ENCODE measurements around the gene TOR1AIP1. TPM values are rescaled to one million over a fixed set of nuclear protein-coding genes. Genes with fewer than 3 reads are reported as not detected.

TOR1AIP1 gene
- polyA plus RNA-seq, 2 of the 4 experiments (the other 2 are of a cell fraction) = 31.3 to 38.4 TPM

DNA sequence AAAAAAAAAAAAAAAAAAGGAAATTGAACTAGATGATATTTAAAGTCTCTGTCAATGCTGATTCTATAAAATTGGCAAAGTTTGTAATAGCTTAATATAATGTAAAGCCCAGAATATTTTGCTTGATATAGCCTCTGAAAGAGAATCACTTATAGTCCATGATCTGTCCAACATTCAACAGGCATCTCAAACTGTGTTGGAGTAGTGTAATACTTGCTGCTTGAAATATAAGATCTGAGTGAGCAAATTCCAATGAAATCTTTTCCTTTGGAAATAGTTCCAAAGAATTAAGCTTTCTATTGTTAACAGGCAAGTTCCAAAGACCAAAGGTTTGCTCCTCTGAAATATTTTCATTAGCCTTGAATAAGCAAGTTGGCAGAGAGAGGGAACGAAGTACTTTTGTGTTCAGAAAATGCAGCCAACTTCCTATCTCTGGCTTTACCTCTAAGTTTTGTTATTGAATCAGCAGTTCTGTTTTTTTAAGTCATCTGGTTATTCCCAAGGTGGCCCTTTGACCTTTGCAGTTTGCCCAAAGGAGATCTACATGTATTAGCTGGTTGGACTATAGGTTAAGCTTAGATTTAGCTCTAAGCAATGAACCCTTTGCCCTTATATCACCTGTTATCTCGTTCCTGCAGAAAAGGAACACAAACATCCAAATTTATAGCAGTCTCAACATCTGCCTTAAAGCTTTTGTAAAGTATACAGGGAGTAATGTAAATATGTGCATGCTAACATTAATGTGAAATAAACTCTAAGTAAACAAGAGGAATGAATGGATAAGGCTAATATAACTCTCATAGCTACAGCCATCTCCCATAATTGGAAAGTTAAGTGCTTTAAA lies 48.1 kb downstream of the TOR1AIP1 start:
- FAIRE-seq (no peak), ATAC-seq (no peak), DNase-seq (ENCODE audit: low read depth in 1 of 2, low spot score in 1 of 2) (no peak)
- ChIA-PET POLR2A (interaction anchor here (0.6 to 1.1 kb wide), 2 partner anchors 48 to 224 kb away, joined by 4 to 6 read pairs; partner anchors contain the start of genes QSOX1 and TOR1AIP1), CTCF (interaction anchor here (0.6 kb wide), 1 partner anchor 37 kb away, joined by 3 read pairs; no protein-coding TSS in a partner anchor)
- Histone ChIP-seq H3K4me2 (no peak overlapping the region), H3K4me3 (no peak overlapping the region), H3K9me3 (no peaks in the 10 kb centered on the region), H3K27ac (no peak overlapping the region), H3K4me1 (peaks cover 5% of the 10 kb centered on the region; the same call in 1 of the 3 replicates)
- WGBS (ENCODE audit: missing lambda C conversion rate) = 43% methylated on average over 2 of the region's 2 CpGs
- TF ChIP-seq HDAC2 (IDR thresholded peaks at IDR 0.05) = no peak
- no peak for TF ChIP-seq MAFK (IDR thresholded peaks at IDR 0.05; ENCODE audit: partially characterized antibody)
- TF ChIP-seq RAD21 (conservative IDR thresholded peaks at IDR 0.05 in 1 of 2, IDR thresholded peaks at IDR 0.05 in 1 of 2) = no peak
- no peak for TF ChIP-seq PHF8 (IDR thresholded peaks at IDR 0.05; ENCODE audit: borderline replicate concordance, low read depth)

DNA sequence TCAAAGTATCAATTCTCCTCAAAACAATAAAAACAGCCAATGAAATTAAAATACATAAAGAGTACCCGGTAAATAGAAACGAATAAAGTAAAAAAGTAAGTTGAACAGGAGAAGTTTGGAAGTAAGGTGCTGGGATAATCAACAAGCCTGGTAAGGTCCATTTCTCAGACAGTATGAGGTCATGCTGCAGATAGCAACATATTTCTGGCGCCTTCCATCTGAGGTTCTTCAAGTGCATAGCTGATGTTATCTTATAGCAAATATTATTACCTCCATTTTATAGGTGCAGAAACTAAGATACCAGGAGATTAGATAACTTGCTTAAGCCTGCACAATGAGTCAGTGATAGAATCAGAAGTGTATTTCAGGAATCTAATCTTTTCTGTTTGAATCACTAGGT lies 48.8 kb downstream of the TOR1AIP1 start:
- TF ChIP-seq EP300 (IDR thresholded peaks at IDR 0.05) (no peak), GATA3 (IDR thresholded peaks at IDR 0.05; ENCODE audit: borderline replicate concordance) (peak; percentile 66; the same call in 1 of the 2 replicates), ZNF302 (CRISPR knock-in tag; IDR thresholded peaks at IDR 0.05) (no peak), SREBF2 (IDR thresholded peaks at IDR 0.05) (no peak), FOXS1 (CRISPR knock-in tag; IDR thresholded peaks at IDR 0.05) (no peak), RFX5 (IDR thresholded peaks at IDR 0.05) (no peak)
- TF ChIP-seq, protein P1, sequence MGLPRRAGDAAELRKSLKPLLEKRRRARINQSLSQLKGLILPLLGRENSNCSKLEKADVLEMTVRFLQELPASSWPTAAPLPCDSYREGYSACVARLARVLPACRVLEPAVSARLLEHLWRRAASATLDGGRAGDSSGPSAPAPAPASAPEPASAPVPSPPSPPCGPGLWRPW (IDR thresholded peaks at IDR 0.05) = no peak
- no peak overlapping the region for H3K4me3 ChIP-seq
- FAIRE-seq (no peak), DNase-seq (ENCODE audit: low read depth in 1 of 2, low spot score in 1 of 2) (peak; percentile 1 to 18), ATAC-seq (peak in 1 of 2 experiments; percentile 48; a peak in 3 of 6 replicates)
- no peak overlapping the region for H3K4me2 ChIP-seq
- H3K27ac ChIP-seq = no peak overlapping the region
- CTCF ChIA-PET = no interaction called here
- WGBS (ENCODE audit: missing lambda C conversion rate) = 86% methylated on average over 3 of the region's 3 CpGs
- H3K4me1 ChIP-seq = peaks cover 5% of the 10 kb centered on the region; the same call in 1 of the 3 replicates
- POLR2A ChIA-PET = interaction anchor here (1.1 kb wide), 1 partner anchor 48 kb away, joined by 4 read pairs; the partner anchor contains the start of gene TOR1AIP1
- H3K9me3 ChIP-seq = no peaks in the 10 kb centered on the region

- no peak for FAIRE-seq
- ChIA-PET CTCF (interaction anchor here (1.1 to 2.1 kb wide), 2 partner anchors 10 to 12 kb away, joined by 3 to 4 read pairs; no protein-coding TSS in a partner anchor), POLR2A (interaction anchor here (1.8 kb wide), 1 partner anchor 51 kb away, joined by 4 read pairs; the partner anchor contains the start of gene TOR1AIP1)
- no peak overlapping the region for H3K4me3 ChIP-seq
- no peak for TF ChIP-seq KDM1A (IDR thresholded peaks at IDR 0.05; ENCODE audit: low read depth)
- no peak for TF ChIP-seq HOXA7 (CRISPR knock-in tag; IDR thresholded peaks at IDR 0.05)
- no peak for TF ChIP-seq CBX2 (IDR thresholded peaks at IDR 0.05; ENCODE audit: borderline replicate concordance, low read depth)
- TF ChIP-seq MAFK (IDR thresholded peaks at IDR 0.05; ENCODE audit: partially characterized antibody) = no peak
- no peak for TF ChIP-seq MAZ (IDR thresholded peaks at IDR 0.05; ENCODE audit: borderline replicate concordance, low read depth, low read length)
- TF ChIP-seq HOXB5 (CRISPR knock-in tag; IDR thresholded peaks at IDR 0.05) = no peak
- no peak for TF ChIP-seq RNF2 (IDR thresholded peaks at IDR 0.05; ENCODE audit: borderline replicate concordance, low read depth)
- TF ChIP-seq FOSL2 (IDR thresholded peaks at IDR 0.05) = no peak
- TF ChIP-seq FOSL2 (CRISPR knock-in tag; IDR thresholded peaks at IDR 0.05) = no peak
- TF ChIP-seq MAX (IDR thresholded peaks at IDR 0.05) = no peak
- no peak for TF ChIP-seq SREBF2 (IDR thresholded peaks at IDR 0.05)
- TF ChIP-seq, protein P2, sequence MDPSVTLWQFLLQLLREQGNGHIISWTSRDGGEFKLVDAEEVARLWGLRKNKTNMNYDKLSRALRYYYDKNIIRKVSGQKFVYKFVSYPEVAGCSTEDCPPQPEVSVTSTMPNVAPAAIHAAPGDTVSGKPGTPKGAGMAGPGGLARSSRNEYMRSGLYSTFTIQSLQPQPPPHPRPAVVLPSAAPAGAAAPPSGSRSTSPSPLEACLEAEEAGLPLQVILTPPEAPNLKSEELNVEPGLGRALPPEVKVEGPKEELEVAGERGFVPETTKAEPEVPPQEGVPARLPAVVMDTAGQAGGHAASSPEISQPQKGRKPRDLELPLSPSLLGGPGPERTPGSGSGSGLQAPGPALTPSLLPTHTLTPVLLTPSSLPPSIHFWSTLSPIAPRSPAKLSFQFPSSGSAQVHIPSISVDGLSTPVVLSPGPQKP (IDR thresholded peaks at IDR 0.05; ENCODE audit: low read depth, low read length) = no peak
- no peak for TF ChIP-seq RCOR1 (IDR thresholded peaks at IDR 0.05; ENCODE audit: low read depth, low read length)
- no peak for TF ChIP-seq RAD21 (conservative IDR thresholded peaks at IDR 0.05 in 1 of 2, IDR thresholded peaks at IDR 0.05 in 1 of 2)
- no peak for TF ChIP-seq HOXB13 (CRISPR knock-in tag; IDR thresholded peaks at IDR 0.05; ENCODE audit: low read depth)
- TF ChIP-seq POLR2AphosphoS2 (conservative IDR thresholded peaks at IDR 0.05; ENCODE audit: low read length) = no peak
- TF ChIP-seq, protein P3, sequence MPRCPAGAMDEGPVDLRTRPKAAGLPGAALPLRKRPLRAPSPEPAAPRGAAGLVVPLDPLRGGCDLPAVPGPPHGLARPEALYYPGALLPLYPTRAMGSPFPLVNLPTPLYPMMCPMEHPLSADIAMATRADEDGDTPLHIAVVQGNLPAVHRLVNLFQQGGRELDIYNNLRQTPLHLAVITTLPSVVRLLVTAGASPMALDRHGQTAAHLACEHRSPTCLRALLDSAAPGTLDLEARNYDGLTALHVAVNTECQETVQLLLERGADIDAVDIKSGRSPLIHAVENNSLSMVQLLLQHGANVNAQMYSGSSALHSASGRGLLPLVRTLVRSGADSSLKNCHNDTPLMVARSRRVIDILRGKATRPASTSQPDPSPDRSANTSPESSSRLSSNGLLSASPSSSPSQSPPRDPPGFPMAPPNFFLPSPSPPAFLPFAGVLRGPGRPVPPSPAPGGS (IDR thresholded peaks at IDR 0.05) = no peak
- TF ChIP-seq PHF8 (IDR thresholded peaks at IDR 0.05; ENCODE audit: borderline replicate concordance, low read depth) = no peak
- TF ChIP-seq NPAS2 (CRISPR knock-in tag; IDR thresholded peaks at IDR 0.05; ENCODE audit: borderline replicate concordance) = no peak
- peaks cover 7% of the 10 kb centered on the region; the same call in 2 of the 3 replicates for H3K4me1 ChIP-seq
- 61% methylated on average over 2 of the region's 2 CpGs for WGBS (ENCODE audit: missing lambda C conversion rate)
- H3K4me2 ChIP-seq = no peak overlapping the region
- no peak overlapping the region for H3K27ac ChIP-seq
- ATAC-seq = no peak
- no peak for DNase-seq (ENCODE audit: low read depth in 1 of 2, low spot score in 1 of 2)
- no peaks in the 10 kb centered on the region for H3K9me3 ChIP-seq
Measured at GRCh38 chr1:179933219-179933618, 51.1 kb downstream of the TOR1AIP1 start.
